ENCODE data around the gene KCNE4.

Gene KCNE4

DNA sequence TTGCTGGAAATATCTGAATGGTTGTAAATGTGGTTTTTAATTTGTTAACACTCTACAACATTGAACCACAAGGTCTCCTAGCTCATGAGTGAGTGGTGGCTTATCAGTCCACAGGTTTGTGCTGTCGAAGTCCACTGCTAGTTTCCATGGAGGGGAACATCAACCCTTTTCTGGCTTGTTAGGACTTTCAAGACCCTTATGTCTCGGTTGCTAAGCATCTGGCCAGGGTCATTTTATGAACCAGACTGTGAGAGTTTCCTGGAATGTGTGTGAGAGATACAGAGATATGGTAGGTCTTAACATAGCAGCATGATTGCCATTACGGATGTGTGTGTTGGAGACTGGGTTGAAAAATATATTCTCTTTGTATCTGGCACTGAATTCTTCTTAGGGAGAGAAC is 36.9 kb downstream of the KCNE4 start:
- no peak for DNase-seq

DNA sequence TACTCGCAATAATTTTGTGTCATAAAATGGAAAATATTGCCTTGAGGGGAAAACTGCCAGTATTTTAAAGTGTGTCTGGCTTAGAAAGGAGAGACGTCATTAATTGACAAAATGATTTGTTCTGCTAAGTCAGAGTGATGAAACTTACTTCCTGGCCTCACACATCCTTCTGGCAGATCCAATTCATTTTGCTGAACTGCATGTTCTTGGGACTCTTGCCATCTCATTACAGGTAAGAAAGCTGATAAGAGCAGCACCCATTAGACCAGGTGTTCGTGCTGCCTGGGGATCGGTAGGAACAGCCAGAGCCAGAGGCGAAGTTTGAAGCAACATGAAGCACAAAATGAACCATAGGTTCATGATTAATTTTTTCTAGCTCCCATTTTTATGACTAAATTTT is 38.0 kb downstream of the KCNE4 start:
- DNase-seq: no peak

DNA sequence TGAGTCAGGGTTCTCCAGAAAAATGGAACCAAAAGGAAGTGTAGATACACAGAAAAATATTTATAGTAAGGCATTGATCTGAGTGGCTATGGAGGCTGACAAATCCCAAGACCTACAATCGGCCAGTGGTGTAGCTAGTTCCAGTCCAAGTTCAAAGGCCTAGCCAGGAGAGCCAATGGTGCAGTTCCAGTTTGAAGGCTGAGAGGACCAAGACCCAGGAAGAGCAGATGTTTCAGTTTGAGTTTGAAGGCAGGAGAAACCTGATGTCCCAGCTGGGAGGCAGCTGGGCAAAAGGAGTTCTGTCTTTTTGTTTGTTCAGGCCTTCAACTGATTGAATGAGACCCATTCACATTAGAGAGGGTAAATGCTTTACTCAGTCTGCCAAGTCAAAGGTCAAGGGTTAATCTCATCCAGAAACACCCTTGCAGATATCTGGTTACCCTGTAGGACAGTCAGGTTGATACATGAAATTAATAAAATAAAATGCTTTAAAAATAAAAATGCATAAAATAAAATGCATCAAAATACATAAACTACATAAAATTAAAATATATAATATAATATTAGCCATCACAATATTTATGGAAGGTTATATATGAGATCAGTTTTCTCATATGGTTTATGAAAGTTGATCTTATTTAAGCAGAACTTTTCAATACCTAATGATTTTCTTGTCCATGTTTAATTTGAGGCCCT is 38.7 kb downstream of the KCNE4 start:
- DNase-seq: no peak

DNA sequence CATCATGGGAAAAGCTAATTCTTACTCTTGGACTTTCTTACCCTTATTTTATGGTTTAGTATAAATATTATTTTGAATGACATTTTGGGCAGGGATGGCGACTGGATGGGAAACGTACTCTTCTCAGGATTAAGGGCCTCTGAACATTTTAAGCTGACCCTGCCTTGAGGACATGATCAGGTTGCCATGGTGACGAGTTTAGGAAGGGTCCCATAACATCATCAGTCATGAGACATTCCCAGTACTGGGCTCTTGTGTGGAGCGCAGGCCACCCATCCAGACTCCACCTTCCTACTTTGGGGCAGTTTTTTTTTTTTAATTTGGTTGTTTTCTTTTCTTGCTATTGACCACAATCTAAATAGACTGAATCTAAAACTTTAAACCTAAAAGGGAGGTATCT is 40.7 kb downstream of the KCNE4 start:
- DNase-seq: no peak

DNA sequence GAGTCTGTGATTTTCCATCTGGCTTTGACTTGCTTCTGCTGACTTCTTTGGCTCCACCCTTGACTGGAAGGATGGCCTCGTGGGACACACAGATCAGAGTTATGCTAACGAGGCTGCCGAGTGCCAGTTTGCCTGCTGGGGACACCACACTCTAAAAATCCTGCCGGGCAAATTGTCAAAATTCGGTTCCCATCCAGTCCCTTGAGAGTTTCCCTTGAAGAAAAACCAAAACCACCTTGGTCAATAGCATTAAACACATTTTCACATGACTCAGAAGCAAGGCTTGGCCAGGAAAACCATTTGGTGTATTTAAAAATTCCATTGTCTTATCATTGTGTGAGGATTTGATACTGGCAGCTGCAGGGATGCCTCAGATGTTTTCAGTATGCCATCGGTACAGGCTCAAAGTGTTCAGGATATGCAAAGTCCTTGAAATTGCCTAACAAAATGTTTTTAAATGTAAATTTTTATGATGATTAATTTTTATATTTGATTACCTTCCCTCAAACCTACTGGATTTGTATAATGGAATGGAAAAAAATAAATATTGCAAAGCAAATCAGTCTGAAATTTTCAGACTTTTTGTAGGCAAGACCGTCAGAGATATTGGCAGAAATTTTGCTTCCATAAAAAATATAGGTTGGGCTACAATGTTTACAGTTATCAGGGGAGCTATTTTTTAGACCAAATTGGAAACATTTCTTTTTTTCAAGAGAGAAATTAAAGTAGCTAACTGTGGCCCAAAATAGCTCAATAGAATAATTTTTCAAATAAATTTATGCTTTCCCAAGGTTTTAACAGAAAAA is 41.6 kb downstream of the KCNE4 start:
- no peak for DNase-seq

DNA sequence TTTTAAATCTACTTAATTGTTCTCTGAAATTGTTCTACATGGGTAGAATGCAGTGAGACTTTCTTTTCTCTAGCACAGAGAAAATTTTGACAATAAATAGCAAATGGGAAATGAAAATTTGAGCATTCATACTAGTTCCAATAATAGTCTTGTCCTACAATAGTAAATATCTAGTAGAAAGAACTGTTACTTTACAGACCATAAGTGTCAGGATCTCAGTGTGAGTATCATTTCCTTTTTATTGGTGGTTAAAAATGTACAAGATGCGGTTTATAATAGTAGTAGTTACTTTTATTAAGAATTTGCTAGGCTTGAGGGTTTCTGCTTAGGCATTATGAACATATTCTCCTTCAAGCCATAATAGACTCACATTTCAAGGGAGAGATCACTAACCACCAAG is 43.2 kb downstream of the KCNE4 start:
- DNase-seq: no peak

DNA sequence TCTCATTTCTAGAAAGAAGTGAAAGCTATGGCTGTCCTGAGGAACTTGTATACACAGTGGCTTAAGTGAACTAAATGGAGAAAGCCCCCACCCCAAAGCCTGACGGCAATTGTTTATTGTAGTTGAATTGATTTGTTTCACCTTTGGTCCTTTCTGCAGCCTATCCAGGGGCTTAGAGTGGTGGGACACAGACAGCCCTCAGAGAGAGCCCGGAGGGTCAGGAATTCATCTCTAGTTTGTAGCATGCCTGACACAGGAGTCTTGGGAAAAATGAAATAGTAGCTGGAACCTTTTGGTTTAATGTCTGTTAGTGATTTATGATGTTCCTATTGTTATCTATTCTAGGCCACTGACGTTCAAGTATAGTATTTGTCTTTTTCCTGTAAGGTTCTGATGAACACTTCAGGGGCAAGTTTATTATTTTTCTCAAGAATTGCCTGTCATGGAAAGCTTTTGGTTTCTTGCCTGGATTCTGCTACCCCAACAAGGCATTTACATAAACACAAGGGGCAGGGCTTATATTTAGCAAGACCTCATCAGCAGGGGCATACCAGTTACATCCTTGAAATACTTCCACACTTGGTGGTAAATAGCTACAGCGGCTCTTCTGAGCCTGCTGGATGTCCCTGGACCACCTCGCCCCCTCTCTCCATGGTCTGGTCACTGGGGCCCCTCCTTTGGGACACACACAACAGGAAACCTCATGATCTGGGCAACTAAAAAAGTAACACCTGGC is 44.4 kb downstream of the KCNE4 start:
- no peak for DNase-seq

DNA sequence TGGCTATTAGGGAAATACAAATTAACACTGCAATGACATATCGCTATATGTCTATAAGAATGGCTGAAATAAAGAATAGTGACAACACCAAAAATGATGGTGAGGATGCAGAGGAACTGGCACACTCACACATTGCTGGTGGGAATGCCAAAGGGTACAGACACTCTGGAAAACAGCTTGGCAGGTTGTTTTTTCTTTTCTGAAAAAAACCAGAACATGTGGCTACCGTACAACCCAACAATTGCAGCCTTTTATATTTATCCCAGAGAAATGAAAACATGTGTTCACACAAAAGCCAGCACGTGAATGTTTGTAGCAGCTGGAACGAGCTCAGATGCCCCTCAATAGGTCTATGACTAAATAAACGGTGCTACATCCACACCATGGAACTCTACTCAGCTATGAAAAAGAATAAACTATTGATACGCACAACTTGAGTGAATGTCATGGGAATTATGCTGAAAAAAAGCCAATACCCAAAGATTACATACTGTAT is 45.9 kb downstream of the KCNE4 start:
- DNase-seq: no peak

DNA sequence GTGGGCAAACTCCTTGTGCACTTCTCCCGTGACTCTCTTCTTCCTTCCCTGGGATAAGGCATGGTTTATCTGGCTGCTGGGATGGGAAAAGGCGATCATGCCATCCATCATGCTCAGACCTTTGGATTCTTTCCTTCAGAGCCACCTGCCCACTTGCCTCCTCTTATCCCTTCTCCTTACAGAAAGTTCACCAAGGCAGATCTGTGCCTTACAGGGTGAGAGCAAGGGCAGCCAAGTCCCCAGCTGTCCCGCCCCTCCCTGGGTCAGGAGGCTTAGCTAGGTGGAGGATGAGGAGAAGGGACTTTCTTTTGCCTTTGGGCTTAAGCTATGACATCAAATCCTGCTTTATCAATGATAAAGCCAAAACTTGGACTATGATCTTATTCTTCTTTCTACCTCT is 47.6 kb downstream of the KCNE4 start:
- DNase-seq: no peak

DNA sequence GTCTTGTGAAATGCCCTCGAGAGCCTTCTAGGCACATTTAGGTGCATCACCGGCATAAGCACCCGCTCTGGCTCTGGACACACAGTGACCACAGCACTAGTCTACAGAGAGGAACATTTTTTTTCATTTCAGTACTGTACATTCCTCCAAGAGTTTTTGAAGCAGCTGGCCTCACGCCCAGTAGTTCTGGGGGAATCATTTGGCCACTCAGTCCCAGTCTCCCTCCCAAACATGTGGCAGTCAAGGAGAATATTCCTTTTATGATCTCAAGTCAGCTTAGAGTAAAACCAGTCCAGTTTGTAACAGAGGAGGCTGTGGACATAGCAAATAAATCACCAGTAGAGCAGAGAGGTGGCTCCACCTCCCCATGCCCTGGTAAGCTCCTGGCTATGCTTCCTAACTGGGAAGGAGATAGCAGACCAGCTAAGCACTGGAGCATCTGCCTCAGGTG is 48.1 kb downstream of the KCNE4 start:
- no peak for DNase-seq

DNA sequence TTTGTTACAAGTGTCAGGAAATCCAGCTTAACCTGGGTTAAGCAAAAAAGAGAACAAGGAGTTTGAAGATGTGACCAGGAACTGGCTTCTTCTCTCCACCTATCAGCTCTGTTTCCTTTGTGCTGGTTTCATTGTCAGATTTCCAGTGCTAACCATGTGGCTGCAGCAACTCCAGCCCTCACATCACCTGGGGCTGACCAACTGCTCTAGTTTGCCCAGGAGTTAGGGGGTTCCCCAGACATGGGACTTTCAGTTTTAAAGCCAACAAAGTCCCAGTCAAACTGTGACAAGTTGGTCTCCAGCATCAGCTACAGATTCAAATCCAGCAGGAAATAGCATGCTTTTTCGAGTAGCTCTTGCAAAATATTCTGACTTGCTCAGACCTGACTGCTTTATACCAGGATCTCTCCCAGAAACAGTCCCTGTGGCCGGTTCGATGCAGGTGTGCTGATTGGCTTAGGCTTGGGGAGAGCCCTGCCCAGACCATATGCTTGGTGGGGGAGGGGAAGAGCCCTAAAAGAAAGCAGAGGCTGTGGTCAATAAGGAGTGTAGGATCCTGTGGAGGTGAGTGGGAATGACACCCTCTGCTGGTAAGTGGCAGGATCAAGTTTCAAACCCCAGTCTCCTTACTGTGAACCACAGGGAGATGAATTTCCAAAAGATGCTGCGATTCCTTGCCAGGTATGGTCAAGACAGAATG is 49.5 kb downstream of the KCNE4 start:
- peak; percentile 21 for DNase-seq

DNA sequence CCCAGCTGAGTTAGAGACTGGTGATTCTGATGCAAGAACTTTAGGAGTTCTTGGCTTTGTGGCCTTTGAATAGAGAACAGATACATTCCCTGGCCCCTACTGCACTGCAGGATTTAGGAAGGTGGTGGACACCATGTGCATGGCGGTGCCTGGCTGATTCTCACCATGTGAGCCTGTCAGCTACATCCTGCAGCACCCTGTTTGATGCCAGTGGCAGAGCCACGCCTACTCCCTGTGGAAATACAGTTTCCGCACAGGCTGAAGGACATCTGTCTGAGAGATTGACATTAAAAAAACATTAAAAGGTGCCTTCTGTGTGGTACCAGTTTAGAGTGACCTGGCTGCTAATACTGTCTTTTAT is 50.0 kb downstream of the KCNE4 start:
- DNase-seq: no peak

DNA sequence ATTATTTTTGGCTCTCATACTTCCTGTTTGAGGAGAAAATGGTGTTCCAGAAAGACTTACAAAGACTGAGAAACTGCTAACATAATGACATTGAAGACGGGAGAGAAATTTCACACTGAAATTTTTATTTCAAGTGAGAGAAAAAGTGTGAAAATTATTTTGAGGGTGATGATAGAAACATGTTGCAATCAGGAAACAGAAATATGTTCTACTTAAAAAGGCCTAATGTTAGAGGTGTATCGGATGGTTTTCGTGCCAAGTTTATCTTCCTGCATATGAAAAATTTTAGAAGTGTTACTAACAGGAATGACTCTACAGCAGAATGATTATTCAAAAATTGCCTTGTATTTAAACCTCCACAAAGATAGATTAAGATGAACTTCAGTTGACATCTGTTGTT is 50.5 kb downstream of the KCNE4 start:
- no peak for DNase-seq

DNA sequence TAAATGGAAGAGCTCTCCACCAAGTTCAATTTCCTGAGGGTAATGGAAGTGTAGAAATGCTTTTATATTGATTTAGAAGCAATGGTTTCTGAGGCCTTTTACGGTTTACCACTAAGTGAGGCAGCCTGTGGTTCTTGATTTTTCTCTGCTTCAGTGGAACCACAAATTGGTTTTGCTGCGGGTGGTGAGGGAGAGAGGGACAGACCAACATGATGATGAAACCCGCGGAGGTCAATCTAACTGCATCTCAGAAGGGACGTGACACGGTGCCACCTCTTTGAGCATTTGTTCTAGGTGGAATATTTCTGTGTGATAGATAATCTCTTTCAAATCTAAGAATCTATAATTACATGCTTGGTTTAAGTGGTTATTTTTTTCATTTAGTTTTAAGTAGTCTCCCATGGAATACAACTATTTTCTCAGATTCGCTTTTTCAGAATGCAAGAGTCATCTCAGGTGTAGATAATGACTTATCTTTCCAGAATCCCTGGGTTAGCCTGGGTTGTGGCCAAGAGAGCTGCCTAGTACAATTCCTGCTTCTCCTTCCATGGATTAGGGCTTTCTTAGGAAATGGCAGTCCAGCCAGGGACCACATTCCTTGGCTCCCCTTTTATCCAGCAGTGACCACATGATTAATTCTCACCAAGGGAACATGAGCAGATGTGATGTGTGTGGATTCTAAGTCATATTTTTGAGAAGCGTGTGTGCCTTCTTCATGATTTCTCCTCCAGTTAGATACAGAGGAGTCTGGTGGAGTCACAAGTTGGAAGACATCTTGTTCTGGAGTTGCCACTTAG is 52.5 kb downstream of the KCNE4 start:
- DNase-seq: no peak
